Central memory CD4-positive, alpha-beta T cell (primary cell): ENCODE results near the gene MYO15B.
"Not testable (repeated sequence)": the region's sequence is repeated elsewhere in the genome, so short reads cannot be mapped to it uniquely, and the experiment has no call there.

ENCODE experiments used
- DNase-seq: peaks from one replicate; pipeline ENCODE4 v3.0.0; 2022

The MYO15B gene

DNA sequence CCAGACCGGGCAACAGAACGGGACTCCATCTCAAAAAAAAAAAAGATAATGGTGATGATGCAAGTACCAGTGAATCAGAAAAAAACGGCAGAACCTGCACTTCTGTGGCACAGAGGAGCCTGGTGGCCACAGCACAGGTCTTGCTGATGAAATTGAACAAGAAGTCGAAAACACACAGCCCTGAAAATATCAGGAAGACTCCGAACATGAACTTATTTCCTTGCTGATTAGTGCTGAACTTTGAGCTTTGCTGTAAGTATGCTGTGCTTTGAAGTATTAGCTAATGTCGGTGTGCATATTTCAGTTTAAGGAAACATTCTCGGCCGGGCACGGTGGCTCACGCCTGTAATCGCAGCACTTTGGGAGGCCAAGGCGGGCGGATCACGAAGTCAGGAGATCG is 10.9 kb upstream of the MYO15B start:
- DNase-seq, result no peak

- DNase-seq, result peak; percentile 44
These were observed 6.4 kb upstream of the MYO15B start for GRCh38 chr17:75581121-75581725.

DNA sequence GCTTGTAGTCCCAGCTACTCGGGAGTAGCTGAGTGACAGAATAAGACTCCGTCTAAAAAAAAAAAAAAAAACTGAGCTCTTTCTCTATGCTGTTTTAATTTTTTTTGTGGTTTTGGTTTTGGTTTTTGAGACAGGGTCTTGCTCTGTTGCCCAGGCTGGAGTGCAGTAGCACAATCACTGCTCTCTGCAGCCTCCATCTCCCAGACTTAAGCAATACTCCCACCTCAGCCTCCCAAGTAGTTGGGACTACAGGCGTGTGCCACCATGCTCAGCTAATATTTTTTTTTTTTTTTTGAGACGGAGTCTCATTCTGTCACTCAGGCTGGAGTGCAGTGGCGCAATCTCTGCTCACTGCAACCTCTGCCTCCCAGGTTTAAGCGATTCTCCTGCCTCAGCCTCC is 4.4 kb upstream of the MYO15B start:
- not testable (repeated sequence) for DNase-seq

GRCh38 chr17:75584849-75585175 is 2.8 kb upstream of the MYO15B start:
- DNase-seq, result no peak

DNA sequence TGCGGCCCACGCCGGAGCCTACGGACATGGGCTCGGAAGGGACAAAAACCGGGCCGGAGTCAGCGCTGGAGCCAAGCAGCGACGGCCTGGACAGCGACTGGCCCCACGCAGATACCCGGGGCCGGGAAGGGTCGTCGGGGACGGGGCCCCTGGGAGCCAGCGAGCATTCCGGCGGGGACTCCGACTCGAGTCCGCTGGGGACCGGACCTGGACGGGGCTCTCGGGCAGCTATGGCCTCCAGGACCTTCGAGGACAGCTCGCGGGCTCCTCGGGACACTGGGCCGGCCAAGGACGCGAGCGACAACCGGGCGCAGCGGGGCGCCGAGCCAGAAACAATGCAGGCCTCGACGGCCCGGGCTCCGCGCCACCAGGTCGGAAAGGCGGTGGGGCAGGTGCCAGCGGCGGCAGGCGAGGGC is 1.0 kb downstream of the MYO15B start:
- DNase-seq, result no peak

GRCh38 chr17:75589012-75589918 is 1.7 kb downstream of the MYO15B start:
- peak; percentile 84 for DNase-seq

DNA sequence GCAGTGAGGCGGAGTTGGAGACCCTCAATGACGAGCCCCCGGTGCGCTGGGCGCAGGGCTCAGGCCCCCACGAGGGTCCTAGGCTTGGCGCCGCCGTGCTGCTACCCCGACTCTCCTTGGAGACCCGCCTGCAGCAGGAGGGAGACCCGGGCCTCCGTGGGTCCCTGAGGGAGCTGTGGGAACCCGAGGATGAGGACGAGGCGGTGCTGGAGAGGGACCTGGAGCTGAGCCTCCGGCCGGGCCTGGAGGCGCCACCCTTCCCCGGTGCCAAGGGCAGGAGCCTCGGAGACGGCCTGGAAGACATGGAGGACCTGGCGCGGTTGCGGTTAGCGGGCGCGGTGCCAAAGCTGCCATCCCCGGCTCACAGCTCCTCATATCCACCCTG is 2.3 kb downstream of the MYO15B start:
- no peak for DNase-seq

DNA sequence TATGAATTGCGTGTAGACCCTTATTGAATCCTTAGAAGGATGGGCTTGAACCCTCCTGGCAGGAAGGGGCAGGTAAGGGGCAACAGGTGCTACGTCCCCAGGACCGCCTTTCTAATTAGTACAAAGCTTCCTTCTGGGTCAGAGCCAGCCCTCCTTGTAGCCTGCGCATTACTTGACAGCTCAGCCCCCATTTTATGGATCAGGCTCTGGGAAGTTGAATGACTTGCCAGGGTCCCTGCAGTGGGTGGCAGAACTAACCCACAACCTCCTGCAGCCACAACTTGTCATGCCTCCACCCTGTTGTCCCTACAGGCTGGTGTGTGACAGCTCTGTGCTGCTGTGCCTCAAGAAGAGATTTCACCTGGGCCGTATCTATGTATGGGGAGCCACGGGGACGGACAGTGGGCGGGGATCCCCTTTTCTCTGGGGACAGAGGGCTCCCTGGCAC is 2.7 kb downstream of the MYO15B start:
- DNase-seq, result no peak

GRCh38 chr17:75590849-75591721 is 3.5 kb downstream of the MYO15B start:
- no peak for DNase-seq

GRCh38 chr17:75591722-75592302 is 4.2 kb downstream of the MYO15B start:
- DNase-seq, result no peak

GRCh38 chr17:75592348-75593020 is 4.9 kb downstream of the MYO15B start:
- DNase-seq, result no peak

DNA sequence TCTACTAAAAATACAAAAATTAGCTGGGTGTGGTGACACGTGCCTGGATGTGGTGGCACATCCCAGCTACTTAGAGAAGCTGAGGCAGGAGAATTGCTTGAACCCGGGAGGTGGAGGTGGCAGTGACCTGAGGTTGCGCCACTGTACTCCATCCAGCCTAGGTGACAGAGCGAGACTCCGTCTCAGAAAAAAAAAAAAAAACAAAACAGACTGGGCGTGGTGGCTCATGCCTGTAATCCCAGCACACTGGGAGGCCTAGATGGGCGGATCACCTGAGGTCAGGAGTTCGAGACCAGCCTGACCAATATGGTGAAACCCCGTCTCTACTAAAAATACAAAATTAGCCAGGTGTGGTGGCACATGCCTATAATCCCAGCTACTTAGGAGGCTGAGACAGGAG is 5.8 kb downstream of the MYO15B start:
- not testable (repeated sequence) for DNase-seq

DNA sequence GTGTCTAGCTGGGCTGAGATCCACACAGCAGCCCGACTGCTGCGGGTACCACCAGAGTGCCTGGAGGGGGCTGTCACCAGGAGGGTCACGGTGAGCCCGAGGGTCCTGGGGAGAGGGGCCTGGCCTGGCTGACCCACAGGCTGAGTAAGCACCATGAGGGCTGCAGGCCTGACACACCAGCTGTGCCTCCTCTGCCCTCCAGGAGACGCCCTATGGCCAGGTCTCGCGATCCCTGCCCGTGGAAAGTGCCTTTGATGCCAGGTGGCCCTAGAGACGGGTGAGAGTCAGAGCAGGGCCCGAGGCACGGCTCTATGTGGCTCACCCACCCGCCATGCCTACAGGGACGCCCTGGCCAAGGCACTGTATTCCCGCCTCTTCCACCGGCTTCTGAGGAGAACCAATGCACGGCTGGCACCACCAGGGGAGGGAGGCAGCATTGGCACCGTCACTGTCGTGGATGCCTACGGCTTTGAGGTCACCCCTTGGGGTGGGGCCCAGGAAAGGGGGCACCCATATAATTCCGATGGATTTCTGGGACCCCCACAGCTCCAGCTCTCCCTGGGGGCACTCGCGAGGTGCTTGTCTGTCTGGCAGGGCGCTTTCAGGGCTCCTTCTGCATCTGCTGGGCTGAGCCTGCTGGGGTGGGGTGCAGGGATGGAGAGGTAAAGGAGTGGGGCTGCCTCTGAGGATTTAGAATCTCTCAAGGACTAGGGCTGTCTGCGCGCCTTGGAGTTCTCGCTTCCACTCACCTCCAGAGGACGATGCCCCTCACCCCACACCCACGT is 7.1 kb downstream of the MYO15B start:
- no peak for DNase-seq

DNA sequence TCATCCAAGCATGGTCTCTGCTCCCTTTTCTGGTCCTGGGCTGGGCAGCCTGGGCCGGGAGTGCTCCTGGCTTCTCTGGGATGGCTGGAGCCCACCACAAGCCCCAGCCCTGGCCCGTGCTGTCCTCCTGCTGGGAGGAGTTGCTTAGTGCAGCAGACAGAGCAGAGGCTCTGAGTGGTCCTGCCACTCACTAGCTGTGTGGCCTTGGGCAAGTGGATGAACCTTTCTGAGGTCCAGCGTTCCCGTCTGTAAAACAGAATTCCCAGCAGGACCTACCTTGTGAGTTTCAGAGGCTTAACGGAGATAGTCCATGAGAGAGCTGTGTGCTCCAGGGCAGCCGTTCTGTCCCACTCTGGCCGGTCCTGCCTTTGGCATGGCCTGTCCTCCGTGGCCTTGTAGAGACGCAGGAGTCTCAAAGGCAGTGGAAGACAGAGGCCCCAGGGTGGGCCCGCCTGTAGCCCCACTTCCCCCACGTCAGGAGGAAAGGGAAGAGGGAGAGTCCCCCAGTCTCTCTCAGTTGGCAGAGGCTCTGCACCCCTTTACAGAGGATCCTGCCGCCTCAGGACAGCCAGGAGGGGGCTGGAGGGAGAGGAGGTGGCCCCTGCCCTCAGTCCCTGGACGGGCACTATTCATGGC is 7.8 kb downstream of the MYO15B start:
- DNase-seq, result no peak

GRCh38 chr17:75595920-75596313 is 8.3 kb downstream of the MYO15B start:
- no peak for DNase-seq

DNA sequence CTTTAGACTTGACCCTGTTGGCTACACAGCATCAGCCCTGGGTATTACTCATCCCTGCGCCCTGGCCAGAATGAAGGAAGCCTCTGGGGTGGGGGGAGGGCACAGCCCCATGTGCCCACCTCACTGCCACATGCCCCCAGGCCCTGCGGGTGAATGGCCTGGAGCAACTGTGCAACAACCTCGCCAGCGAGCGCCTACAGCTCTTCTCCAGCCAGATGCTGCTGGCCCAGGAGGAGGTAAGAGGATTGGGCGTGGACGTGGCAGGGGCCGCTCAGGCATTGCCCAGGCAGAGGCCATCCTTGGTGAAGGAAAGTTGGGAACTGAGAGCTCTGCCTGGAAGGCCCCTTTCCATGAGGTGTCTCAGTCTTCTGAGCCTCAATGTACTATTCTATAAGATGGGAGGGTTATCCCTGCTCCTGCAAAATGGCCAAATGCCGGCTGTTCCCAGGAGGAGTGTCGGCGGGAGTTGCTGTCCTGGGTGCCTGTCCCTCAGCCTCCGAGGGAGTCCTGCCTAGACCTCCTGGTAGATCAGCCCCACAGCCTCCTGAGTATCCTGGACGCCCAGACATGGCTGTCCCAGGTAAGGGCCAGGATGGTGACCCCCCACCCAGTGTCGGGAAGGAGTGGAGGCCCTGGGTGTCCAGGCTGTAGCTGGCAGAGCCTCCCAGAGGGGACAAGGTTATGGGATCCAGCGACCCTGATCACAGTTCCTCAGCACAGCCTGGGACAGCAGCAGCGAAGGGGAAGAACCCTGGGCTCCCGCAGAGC is 8.9 kb downstream of the MYO15B start:
- no peak for DNase-seq

GRCh38 chr17:75601057-75601987 is 13.7 kb downstream of the MYO15B start:
- DNase-seq, result peak; percentile 33

DNA sequence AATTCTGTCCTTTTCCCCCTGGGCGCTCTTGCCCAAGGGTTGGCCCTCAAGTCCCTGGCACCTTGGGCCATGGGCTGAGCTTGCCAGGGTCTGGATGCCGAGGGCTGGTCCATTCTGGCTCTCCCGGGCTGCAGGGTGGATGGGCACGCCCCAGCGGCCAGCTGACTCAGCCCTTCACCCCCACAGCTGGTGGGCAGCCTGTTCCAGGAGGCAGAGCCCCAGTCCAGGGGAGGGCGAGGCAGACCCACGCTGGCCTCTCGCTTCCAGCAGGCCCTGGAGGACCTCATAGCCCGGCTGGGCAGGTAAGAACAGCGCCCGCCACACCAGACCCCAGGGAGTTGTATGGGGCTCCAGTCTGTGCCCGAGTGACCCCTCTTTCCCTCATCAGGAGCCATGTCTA is 15.0 kb downstream of the MYO15B start:
- no peak for DNase-seq

DNA sequence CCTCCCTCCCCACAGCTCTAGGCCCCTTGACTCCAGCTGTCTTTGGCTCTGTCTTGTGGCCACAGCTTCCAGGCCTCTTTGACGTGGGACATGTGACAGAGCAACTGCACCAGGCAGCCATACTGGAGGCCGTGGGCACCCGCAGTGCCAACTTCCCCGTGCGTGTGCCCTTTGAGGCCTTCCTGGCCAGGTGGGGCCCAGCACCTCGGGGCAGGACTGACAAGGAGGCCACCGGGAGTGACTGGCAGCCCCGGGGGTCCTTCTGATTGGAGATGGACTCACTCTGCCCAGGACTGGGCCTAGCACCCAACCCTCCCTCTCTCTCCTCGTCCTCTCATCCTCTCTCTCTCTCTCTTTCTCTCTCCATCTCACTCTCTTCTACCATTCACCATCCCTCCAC is 15.5 kb downstream of the MYO15B start:
- no peak for DNase-seq
